Activated CD8-positive, alpha-beta memory T cell treated with anti-CD3 and anti-CD28 coated beads for 36 hours (primary cell): ENCODE results near the gene FAM20A. TPM values are rescaled to one million over a fixed set of nuclear protein-coding genes. Genes with fewer than 3 reads are reported as not detected.
"Not testable (repeated sequence)": the region's sequence is repeated elsewhere in the genome, so short reads cannot be mapped to it uniquely, and the experiment has no call there.

Experiments
- CTCF ChIA-PET: fragments of 350-600 bp; sonication (Branson Sonifier 250); formaldehyde crosslinking; loops from one replicate; lab custom pipeline; 2021; ENCODE audit warnings: antibody characterized with exemption; lab: Charles Lee
- POLR2A ChIA-PET: fragments of 350-600 bp; sonication (Branson Sonifier 250); formaldehyde crosslinking; loops from one replicate; lab custom pipeline; 2021; ENCODE audit warnings: antibody characterized with exemption; lab: Charles Lee
- total RNA-seq, 2 experiments: library from RNA; stranded (reverse); gene quantifications; one replicate each; pipeline ENCODE4 v1.2.3, GENCODE V29; 2021

Gene FAM20A
- total RNA-seq, 2 experiments from 2014 or later: not detected

DNA sequence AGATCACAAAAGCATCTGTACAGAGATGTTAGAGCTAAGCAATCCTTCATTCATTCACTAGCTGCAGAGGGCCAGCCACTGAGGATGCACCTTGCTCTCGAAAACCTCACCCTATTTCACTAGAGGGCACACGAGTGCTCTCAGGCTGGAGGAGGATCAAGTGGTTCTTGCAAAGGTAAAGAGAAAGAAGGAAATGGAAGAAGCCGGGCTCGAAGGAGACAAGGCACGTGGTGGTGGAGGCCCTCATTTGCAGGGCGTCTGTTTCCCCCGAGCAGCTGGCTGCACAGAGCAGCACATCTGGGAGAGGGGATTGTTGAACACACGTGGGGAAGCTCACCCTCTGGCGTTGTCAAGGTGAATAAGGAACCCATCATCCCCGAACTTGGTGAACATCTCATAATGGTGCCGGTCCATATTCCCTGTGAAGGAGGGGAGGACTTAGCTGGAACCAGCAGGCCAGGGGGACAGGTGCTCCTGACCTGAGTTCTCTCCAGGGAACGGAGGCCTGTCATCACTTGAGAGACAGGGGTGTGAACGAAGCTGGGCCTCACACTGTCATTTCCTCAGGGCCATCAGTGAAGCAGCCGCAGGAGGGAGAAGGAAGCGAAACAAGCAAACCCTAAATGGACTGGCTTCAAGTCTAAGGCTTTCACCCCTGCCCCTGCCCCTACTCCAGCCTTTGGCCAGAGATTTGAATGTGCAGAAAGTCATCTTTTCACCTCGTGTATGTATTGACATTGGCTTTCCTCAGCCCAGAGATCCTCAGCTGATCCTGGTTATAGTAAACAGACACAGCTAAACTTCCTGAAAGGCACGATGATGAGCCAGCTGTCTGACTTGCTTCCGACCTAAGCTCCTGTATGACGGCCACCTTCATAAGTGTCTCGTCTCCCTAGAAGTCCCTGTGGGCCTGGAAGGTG is 61.4 kb downstream of the FAM20A start:
- POLR2A ChIA-PET: interaction anchor here (0.6 kb wide), 1 partner anchor 51 kb away, joined by 6 read pairs; no protein-coding TSS in a partner anchor

GRCh38 chr17:68535922-68536321 is 65.2 kb downstream of the FAM20A start:
- ChIA-PET POLR2A (no interaction called here), CTCF (no interaction called here)

More for the DNA sequence above, 61.4 kb downstream of the FAM20A start:
- CTCF ChIA-PET: interaction anchor here (0.5 kb wide), 1 partner anchor 13 kb away, joined by 3 read pairs; no protein-coding TSS in a partner anchor

DNA sequence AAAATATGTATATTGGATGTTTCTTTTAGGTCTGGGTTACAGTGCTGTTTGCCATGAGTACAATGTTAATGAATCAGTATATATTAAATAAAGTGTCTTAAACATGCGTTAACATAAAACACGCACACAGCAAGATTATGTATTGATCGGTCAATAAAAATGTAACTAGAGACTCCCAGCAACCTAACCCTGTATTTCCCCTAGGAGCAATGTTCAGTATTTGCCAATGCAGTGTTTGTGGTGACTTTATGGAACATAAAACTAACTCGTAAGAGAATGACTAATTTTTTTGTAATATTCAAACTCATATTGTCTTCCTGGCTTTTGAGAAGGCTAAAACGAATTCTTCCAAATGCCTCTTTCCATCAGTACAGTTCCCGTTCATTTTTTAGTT is 66.5 kb downstream of the FAM20A start:
- CTCF ChIA-PET: no interaction called here
- POLR2A ChIA-PET: no interaction called here

DNA sequence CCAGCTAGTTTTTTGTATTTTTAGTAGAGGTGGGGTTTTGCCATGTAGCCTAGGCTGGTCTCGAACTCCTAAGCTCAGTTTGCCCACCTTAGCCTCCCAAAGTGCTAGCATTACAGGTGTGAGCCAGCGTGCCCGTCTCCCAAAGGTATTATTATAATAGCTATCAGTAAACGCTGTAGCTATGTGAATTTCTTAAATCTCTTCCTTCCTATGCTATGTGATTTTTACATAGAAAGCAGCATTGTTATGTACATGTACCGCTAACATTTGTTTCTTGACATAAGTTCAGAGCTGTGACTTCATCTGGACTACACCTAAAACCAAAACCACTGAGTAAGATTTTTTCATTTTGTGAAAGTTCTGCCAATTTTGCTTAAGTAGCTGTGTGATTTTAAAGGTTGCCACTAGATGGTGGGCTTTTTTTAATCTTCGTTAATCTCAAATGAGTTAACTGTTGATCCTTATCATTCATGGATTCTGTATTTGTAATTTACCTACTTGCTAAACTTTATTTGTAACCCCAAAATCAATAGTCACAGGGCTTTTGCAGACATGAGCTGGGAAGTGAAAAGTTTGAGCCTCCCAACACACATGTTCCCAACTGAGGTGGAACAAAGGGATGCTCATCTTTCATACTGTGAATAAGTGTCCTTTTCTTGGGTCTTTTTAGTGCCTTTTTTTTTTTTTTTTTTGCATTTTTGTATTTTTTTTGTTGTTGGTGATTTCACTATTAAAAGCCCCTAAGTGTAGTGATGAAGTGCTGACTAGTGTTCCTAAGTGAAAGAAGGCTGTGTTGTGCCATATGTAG is 67.1 kb downstream of the FAM20A start:
- CTCF ChIA-PET: interaction anchor here (1.2 kb wide), 1 partner anchor 22 kb away, joined by 3 read pairs; the partner anchor contains the start of gene PRKAR1A
- POLR2A ChIA-PET: no interaction called here

DNA sequence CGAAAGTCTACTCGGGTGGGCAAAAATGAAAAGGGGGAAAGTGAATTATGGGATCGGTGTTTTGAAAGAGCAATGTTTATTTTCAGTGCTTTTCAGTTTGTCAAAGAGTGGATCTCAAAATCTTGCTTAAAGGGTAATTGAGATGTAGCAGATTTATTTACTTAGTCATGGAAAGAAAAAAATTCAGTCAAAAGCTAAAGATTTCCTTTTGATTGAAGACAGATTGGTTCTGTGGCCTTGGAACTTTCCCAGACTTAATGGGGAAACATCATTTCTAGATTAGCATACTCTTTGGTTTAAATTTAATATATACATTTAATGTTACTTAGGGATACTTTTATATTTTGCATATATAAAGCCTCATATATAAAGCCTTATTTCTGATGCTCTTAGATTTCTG is 68.3 kb downstream of the FAM20A start:
- POLR2A ChIA-PET: no interaction called here
- CTCF ChIA-PET: interaction anchor here (0.6 to 1.2 kb wide), 2 partner anchors 16 to 21 kb away, joined by 3 read pairs; partner anchors contain the start of gene PRKAR1A

DNA sequence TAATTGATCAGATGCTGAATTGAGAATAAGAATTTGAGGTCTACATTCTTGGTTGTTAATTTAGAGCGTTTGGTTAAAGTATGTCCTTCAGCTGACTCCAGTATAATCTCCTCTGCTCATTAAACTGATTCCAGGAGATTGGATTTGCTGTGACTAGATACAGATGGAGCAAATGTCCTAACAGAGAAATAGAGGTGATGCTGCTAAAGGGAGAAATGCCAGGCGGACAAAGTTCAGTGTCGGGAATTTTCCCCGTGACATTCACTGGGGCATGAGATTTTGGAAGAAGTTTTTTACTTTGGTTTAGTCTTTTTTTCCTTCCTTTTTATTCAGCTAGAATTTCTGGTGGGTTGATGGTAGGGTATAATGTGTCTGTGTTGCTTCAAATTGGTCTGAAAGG is 69.9 kb downstream of the FAM20A start:
- CTCF ChIA-PET: no interaction called here
- POLR2A ChIA-PET: no interaction called here

DNA sequence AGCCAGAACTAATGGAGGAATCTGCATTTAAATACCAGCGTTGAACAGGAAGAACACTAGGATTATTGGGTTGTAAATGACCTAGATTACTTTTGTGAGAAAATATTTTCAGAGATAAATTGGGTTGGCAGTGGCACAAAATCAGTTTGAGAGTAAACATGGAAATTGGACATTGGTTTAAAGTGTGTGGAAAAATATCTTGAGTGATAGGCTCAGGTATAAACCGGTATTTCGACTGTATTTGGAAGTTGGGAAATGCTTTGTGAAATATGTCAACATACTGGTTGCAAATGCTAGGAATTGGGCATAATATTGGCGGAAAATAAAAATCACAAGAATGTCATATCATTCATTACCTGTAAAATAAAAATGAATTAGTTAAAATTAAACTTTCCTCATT is 73.9 kb downstream of the FAM20A start:
- ChIA-PET POLR2A (no interaction called here), CTCF (no interaction called here)

DNA sequence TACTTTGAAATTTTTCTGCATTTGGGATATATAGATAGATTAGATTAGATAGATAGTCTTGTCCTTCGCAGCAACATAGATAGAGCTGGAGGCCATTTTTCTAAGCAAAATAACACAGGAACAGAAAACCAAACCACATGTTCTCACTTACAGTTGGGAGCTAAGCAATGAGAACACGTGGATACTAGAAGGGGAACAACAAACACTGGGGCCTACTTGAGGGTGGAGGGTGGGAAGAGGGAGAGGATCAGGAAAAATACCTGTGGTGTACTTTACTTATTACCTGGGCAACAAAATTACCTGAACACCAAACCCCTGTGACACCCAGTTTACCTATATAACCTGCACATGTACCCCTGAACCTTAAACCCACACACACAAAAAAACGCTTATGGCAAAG is 74.6 kb downstream of the FAM20A start:
- POLR2A ChIA-PET: no interaction called here
- CTCF ChIA-PET: no interaction called here

- ChIA-PET POLR2A (no interaction called here), CTCF (no interaction called here)
These were observed 78.9 kb downstream of the FAM20A start for GRCh38 chr17:68522266-68522665.

DNA sequence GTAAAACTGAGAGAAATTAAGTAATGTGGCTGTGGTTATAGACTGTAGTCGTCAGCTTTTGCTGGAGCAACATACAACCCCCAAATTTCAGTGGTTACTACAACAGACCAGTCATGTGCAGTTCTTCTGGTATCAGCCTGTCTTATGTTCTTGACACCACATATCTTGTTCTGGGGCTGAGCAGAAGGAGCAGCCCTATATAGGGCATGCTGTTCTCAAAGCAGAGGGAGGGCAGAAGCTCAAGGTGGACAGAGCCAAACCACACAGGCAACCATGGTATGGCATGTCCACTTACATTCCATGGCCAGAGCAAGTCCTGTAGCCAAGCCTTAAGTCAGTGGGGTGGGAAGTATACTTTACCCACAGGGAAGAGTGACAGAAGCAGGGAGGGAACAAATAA is 81.3 kb downstream of the FAM20A start:
- ChIA-PET CTCF (interaction anchor here (0.6 kb wide), 1 partner anchor 1291 kb away, joined by 4 read pairs; no protein-coding TSS in a partner anchor), POLR2A (no interaction called here)

DNA sequence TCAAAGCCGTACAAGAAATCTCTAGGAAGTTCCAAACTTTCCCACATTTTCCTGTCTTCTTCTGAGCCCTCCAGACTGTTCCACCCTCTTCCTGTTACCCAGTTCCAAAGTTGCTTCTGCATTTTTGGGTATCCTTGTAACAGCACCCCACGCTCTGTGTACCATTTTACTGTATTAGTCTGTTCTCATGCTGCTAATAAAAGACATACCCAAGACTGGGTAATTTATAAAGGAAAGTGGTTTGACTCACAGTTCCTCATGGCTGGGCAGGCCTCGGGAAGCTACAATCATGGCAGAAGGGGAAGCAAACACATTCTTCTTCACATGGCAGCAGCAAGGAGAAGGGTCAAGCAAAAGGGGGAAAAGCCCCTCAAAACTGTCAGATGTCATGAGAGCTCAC is 82.1 kb downstream of the FAM20A start:
- CTCF ChIA-PET, POLR2A ChIA-PET: not testable (repeated sequence)

DNA sequence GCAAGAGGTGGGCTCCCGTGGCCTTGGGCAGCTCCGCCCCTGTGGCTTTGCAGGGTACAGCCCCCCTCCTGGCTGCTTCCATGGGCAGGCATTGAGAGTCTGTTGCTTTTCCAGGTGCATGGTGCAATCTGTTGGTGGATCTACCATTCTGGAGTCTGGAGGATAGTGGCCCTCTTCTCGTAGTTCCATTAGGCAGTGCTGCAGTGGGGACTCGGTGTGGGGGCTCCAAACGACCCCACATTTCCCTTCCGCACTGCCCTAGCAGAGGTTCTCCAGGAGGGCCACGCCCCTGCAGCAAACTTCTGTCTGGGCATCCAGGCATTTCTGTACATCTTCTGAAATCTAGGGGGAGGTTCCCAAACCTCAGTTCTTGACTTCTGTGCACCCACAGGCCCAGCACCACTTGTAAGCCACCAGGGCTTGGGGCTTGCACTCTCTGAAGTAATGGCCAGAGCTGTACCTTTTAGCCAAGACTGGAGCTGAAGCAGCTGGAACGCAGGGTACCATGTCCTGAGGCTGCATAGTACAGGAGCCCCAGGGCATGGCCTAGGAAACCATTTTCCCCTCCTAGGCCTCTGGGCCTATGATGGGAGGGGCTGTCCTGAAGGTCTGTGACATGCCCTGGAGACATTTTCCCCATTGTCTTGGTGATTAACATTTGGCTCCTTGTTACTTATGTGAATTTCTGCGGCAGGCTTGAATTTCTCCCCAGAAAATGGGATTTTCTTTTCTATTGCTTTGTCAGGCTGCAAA is 82.9 kb downstream of the FAM20A start:
- ChIA-PET CTCF (no interaction called here), POLR2A (no interaction called here)

- POLR2A ChIA-PET, CTCF ChIA-PET: not testable (repeated sequence)
These were observed 83.6 kb downstream of the FAM20A start for GRCh38 chr17:68517605-68518004.

- ChIA-PET POLR2A (interaction anchor here (0.6 kb wide), 1 partner anchor 57 kb away, joined by 3 read pairs; no protein-coding TSS in a partner anchor), CTCF (interaction anchor here (0.7 kb wide), 1 partner anchor 16 kb away, joined by 3 read pairs; no protein-coding TSS in a partner anchor)
These were observed 84.4 kb downstream of the FAM20A start for GRCh38 chr17:68516732-68517131.

DNA sequence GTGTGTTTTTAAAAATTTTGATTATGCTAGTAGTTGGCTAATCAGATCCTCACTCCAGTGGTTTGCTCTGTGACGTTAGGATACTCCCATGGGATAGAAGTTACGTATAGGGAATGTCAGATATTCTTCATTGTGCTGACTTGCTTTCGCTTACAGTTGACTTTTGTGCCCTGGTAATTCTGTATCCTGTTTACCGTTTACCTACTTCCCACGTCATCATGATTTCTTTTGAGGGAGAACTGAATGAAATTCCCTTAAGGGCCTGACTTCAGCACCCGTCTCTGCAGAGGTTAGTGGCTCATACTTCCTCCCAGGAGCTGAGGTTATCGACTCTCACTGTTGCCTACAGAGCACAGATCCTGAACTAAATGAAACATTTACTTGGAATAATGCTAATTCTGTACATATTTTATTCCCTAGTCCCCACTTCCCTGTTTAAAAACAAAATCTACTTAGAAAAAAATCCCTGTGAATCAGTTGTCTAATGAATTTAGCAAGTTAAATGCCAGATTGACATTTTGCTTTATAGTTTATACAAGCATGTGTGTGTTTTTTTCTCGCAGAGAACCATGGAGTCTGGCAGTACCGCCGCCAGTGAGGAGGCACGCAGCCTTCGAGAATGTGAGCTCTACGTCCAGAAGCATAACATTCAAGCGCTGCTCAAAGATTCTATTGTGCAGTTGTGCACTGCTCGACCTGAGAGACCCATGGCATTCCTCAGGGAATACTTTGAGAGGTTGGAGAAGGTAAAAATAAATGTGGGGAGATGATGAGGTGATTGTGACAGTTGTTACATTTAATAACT is 86.1 kb downstream of the FAM20A start:
- ChIA-PET POLR2A (no interaction called here), CTCF (no interaction called here)

DNA sequence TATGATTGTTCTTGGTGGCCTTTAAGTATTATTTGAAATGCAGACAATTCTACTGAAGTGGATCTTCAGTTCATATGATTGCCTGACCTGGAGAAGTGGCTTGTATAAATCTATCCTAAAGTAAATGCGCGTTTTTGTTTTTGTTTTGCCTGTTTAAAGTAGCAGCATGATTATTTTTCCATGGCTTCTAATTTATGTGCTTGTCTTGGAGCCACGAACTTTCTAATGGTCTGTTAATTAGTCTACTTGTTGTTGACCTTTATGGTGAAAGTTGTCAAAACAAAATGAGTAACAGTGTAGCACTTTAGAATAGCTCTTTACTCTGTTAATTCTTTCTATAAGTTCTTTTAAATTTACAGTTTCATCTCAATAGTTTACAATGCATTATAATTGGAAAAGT is 87.2 kb downstream of the FAM20A start:
- ChIA-PET CTCF (no interaction called here), POLR2A (no interaction called here)

DNA sequence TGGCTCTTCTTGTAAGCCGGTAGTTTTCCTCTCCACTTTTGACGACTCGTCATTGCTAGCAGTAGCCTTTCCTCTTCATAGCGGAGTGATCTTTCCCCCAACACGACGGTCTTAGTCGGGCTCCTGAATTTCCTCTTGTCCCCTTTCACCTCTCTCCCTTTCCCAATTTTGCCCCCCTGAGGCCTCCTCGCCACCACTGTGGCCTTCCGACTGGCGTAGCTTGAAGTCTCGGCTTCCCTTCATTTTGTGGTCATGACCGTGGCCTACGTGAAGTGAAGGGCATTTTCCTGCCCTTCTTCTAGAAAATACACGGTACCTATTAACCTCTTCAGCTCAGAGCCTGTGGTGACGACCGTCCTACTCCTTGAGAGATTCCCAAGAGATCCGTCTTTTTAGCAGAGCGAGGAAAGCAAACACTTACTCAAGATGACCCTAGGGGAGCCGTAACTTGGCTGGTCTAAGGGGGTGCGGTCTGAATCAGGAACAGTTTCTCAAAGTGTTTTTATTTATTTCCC is 88.2 kb downstream of the FAM20A start:
- ChIA-PET CTCF (interaction anchor here (1.3 kb wide), 1 partner anchor 11 kb away, joined by 8 read pairs; no protein-coding TSS in a partner anchor), POLR2A (interaction anchor here (0.5 to 1.5 kb wide), 3 partner anchors 11 to 75 kb away, joined by 3 to 6 read pairs (median 5); no protein-coding TSS in a partner anchor)
